Measurements from ENCODE around the gene ABHD17A.

DNA sequence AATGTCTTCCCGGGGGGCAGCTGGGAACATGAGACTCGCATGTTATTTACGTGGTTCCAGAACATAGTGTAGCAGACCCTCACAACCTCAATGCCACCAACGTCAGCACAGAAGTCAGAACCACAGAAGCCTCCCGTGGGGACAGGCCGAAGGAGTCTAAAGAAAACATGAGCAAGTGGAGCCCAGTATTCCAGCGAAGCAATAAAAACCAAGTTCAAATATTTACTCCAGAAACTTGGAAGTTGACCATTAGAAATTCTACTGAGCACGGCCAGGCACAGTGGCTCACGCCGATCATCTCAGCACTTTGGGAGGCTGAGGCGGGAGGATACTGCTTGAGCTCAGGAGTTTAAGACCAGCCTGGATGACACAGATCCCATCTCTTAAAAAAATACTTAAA lies 55.3 kb downstream of the ABHD17A start:
- no peak for TF ChIP-seq ZNF274 (IDR thresholded peaks at IDR 0.05; ENCODE audit: low read depth, low read length)
- no peak for TF ChIP-seq CTCF (IDR thresholded peaks at IDR 0.05 in 2 of 3, conservative IDR thresholded peaks at IDR 0.05 in 1 of 3; ENCODE audit: borderline replicate concordance in 1 of 3, insufficient read depth in 1 of 3, low read depth in 2 of 3, low read length in 2 of 3)
- TF ChIP-seq EZH2 (IDR thresholded peaks at IDR 0.05), result no peak
- TF ChIP-seq EZH2phosphoT487 (IDR thresholded peaks at IDR 0.05; ENCODE audit: borderline replicate concordance), result no peak
- no peak for TF ChIP-seq CBX3 (IDR thresholded peaks at IDR 0.05; ENCODE audit: low read depth)
- TF ChIP-seq REST (IDR thresholded peaks at IDR 0.05; ENCODE audit: low read depth), result no peak
- TF ChIP-seq FOSL1 (IDR thresholded peaks at IDR 0.05; ENCODE audit: low read depth), result no peak
- TF ChIP-seq POLR2AphosphoS5 (IDR thresholded peaks at IDR 0.05; ENCODE audit: low read depth, low read length), result no peak
- no peak for TF ChIP-seq SIN3A (IDR thresholded peaks at IDR 0.05; ENCODE audit: low read depth)
